SHP77 treated with DMSO at 0.1 percent for 48 hours (cell line): ENCODE data around the gene POU2F3.

Experiments
- DNase-seq: peaks from one replicate; lab custom pipeline; 2025; lab: John Stamatoyannopoulos, UW

Gene POU2F3

GRCh38 chr11:120342226-120342625 is 102.3 kb downstream of the POU2F3 start:
- no peak for DNase-seq

DNA sequence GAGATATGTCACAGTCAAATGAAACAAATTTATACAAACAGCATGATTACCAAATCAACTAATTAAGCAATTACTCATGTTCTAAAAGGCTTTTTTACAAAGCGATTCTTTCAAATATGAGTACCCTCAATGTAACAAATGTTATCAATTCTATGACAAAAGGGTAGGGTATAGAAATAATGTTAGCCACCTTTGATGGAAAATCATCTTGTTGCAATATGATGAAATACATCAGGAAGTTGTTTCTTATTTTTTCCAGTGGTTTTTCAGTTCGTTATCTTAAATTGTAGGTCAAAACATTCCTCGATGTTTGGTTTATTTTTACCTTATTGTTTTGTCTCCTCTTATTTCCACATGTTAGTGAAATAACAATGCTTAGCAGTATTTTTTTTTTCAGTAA is 102.7 kb downstream of the POU2F3 start:
- no peak for DNase-seq

DNA sequence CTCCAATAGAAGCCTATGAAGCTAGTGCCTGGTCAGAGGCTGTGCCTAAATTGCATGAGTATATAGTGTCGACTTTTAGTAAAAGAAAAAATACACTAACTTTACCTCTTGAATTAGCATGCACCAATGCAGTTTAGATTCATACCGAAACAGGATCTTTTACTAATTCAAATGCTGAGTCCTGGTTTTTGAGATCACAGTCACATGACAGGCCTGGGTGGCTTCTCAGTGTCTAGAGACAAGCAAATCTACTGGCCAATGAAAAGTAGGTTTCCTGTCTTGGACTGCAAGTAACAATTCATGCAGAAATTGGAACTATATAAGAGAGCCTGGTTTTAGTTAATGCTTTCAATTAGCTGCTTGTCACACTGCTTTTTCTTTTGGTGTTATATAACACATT is 103.5 kb downstream of the POU2F3 start:
- no peak for DNase-seq

GRCh38 chr11:120344302-120345004 is 104.5 kb downstream of the POU2F3 start:
- no peak for DNase-seq

DNA sequence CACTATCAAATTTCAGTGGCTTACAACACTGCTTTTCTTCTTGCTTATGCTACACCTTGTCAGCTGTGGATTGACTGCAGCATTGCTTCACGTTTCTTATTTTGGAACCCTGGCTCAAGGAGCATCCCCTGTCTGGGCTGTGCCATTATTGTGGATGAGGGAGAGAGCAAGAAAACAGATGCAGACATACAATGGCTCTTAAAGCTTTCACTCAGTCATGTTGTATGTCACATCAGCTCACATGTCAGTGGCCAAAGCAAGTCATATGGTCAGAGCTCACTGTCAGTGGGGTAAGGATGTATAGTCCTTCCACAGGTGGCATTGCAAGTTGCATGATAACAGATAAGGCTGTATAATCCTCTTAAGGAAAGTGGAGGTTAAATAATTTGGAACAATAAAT is 106.3 kb downstream of the POU2F3 start:
- DNase-seq = no peak

DNA sequence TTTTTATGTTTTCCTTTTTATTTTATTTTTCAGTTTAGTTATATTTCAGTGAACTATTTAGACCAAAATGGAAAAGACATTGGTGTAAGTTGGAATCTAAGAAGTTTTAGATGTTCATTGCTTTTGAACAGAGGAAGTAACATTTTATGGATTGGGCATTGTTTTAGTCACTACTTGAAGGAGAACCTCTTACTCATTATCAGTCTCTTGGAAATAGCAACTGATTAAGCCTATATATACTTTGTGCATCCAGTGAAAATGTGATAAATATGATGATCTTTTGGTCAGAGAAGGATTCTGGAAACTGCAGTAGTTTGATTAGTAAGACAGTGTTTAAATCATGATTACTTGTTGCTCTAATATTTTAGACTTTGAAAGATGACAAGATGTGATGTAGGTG is 110.7 kb downstream of the POU2F3 start:
- no peak for DNase-seq

GRCh38 chr11:120352405-120352804 is 112.5 kb downstream of the POU2F3 start:
- no peak for DNase-seq

GRCh38 chr11:120354068-120354467 is 114.1 kb downstream of the POU2F3 start:
- DNase-seq = no peak

DNA sequence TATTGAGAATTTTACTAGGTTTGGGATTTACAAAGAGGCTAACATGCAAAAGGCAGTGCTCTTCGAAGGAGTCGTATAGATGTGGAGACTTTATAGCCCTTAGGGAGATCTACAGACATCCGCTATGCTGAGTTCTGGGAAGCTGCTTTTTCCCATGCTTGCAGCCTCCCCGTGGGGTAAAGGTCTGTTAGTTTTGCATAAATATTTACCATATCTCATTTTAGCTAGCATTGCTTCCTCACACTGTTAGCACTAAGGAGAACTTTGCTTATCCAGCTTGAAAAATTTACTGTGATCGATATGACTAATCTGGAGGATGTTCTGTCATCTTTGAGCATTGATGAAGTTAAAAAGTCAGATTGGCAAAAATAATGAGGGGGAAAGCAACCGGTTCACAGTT is 114.8 kb downstream of the POU2F3 start:
- DNase-seq = no peak

DNA sequence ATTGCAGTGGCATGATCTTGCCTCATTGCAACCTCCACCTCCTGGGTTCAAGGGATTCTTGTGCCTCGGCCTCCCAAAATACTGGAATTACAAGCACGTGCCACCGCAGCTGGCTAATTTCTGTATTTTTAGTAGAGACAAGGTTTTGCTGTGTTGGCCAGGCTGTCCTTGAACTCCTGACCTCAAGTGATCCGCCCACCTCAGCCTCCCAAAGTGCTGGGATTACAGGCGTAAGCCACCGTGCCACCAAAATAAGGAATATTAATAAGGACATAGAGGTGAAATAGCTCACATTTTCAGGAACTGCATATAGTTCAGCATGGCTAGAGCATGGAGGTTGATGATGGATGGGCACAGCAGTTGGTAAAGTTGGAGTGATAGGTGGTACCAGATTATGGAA is 117.7 kb downstream of the POU2F3 start:
- DNase-seq = no peak

- DNase-seq = no peak
These were observed 118.8 kb downstream of the POU2F3 start for GRCh38 chr11:120358729-120359128.

GRCh38 chr11:120363436-120363835 is 123.5 kb downstream of the POU2F3 start:
- DNase-seq = no peak

- no peak for DNase-seq
These were observed 125.6 kb downstream of the POU2F3 start for GRCh38 chr11:120365512-120365911.
